GM20431 (cell line): ENCODE results near the gene SUCO.

ENCODE experiments used
- in situ Hi-C: fragments of 300-500 bp; cut with MseI, MboI; formaldehyde crosslinking; loops from one replicate; pipeline ENCODE4 v1.15.0; 2020; ENCODE audit warnings: low sequenced_read_pairs; ENCODE audit not compliant: unreplicated experiment

Gene SUCO

DNA sequence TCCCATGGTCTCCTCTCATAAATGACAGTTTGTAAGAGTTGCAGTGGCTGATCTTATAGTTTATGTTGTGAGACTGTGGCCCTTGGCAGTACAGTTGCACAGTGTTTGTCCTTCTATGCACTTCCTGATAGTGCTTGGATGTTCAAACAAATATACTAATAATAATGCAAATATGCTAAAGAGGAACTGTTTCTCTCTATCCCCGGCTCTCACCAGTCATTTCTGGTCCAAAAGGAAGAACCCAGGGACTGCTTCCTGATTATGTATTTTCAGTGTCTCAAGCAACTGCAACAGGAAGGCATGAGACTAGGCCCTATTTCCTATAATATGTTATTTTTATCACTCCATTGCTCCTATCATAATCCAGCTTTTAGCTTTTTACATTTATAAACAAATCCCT lies 17.0 kb upstream of the SUCO start:
- in situ Hi-C loops, result no loop called here

DNA sequence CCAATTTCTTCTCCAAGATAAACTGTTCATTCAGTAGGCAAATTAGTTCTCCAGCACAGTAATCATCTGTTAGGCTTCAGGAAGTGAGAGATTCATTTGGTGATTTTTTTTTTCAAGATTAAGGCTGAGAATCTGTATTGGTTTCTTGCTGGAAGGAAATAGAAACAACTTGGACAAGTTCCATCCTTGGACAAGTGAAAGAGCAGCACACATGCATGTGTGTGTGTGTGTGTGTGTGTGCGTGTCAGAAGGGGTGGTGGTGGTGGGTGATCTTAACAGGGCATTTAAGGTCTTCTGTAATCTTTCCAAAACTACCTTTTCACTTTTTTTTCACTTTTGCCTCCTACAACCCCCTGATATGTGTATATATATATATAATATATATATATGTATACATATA lies 15.9 kb upstream of the SUCO start:
- in situ Hi-C loops, result no loop called here

DNA sequence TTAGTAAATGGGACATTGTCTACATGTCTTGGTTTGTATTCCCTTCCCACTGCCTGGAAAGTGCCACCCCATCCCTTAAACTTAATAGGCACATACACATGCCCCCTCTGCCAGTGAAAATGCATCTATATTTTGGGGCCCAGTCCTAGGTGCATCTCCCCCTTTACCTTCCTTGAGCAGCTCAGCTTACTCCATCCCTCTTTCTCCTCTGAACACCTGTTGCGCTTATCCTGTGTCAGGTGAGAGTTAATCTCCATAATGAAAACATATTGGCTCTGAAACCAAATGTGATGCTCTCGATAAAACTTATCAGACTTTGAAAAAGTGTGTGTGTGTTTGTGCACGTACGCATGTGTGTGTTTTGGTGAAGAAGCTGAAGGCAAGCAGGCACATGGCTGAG lies 15.4 kb upstream of the SUCO start:
- in situ Hi-C loops, result no loop called here

DNA sequence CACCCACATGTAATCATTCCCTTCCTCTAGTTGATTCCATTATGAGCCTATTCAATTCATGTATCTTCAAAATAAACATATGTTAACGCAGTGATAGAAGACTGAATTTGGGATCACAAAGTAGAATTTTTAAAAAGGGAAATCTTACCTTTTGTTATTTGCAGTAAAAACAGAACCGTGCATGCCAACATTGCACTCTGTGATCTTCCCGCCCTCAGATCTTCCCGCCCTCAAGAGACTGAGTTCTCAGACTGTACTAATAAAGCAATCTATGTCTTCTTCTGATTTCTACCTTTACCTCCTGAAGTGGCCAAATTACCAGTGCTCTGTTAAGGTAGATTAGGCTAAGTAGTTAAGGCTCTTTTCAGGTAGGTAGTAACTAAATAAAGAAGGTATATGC lies 3.6 kb upstream of the SUCO start:
- in situ Hi-C loops, result no loop called here

DNA sequence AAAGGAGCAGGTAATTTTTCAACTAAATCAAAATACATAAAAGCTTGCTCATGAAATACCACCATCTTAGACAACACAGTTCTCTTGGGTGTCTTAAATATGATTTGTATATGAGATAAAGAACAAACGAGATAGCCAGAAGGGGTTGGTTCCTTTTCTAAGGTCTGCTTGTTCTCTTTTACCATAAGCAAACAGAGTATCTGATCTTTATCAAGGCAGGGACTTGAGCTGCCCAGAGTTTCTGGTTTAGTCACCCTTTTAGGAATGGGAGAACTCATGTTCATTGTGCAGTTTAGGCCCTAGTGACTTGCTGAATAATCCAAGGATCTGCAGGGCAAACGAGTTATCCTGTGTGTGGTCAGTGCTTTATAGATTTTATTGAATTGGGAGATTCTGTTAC lies 3.0 kb upstream of the SUCO start:
- in situ Hi-C loops, result no loop called here

DNA sequence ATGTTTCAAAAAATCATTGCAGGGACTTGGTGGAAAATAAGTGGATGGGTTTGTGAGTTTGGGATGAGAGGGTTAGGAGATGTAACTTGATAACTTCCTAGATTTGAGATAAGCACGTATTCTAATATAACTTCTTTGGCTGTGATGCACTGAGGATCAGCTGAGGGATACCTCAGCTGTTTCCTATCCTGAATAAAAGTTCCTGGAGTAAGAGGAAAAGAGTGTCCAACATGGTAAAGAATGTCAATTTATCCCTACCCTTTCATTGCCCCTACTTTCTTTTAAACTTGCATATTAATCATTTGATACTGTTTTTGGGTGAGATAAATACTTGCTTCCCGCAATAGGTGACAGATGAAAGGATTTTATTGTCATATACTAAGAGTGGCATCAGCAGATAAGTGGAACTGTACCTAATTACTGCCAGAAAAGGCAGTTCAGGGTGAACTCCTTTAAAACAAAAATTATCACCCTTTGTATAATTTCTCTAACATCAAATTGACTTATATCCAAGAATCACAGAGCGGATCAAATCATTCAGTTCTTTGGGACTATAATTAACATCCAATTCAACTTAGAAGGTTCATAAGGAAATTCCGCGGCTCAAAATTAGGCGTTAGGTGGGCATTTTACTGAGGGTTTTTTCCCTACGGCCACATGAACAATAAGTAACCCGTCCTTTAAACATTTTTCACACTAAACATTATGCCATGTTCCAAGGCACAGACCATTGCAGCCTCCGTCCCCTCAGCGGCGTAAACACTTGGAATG lies 1.4 kb upstream of the SUCO start:
- in situ Hi-C loops, result no loop called here

DNA sequence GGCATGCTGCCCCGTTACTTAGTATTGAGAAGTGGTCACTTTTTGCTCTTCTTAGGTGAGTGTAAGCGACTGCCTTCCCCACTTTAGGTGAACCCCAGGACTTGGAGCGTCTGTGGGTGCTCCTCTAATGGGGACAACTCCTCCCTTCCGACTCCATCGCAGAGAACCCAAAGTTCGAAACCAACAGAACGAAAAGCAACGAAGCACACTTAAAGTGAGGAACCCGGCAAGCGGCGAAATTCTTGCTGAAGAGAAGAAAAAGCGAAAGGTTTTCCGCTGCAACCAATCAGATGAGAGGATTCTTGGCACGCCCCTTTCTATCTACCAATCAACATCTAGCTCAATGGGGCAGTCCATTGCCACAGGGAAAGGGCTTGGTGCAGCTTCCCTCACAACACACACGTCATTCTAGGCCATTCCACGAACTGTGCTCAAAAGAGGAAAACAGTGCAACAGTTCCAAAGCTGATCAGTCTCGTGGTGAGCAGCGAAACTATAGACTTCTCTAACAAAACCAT lies 709 bp upstream of the SUCO start:
- in situ Hi-C loops, result no loop called here

DNA sequence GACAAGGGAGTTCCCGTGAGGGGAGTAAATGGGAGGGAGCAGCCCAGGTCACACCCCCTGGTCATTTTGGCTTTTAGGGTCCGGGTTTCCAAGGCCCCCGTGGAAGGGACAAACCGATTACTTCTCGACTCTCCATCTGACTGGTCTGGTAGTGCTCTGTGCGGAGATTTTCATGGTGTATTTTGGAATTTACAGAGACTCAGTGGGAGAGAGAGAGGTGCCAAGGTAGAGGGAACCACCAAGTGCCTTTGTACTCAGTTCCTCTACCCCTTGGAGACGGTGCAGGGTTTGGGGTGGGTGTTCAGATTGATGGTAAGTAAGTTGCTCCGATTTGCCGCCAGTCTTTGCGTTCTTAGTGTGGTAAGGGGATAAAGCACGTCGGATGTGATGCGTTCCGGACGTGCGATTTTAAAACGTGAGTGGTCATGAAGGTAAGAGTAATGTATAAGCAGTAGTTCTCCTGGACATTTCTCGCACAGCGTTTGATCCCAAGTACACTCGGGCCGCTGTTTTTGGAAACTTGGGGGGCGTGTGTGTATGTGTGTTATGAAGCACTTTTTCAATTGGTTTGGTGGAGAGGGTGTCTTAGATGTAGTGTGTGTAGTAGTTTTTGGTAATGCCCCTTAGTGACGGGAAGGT lies 682 bp downstream of the SUCO start:
- in situ Hi-C loops, result no loop called here

DNA sequence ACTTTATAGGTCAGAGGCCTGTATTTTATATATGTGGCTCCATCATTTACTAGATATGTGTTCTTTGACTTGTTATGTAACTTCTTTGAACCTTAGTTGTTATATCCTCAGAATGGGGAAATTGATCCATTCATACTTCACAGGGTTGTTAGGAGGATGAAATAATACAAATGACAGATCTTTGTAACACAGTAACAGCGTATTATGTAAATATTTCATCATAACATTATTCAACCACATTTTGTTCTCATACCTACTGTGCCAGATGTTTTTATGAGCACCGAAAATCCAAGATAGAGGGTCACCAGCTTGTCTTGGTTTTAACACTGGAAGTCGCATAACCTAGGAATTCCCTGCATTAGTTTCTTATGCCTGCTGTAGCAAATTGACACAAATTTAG lies 3.3 kb downstream of the SUCO start:
- in situ Hi-C loops, result no loop called here

DNA sequence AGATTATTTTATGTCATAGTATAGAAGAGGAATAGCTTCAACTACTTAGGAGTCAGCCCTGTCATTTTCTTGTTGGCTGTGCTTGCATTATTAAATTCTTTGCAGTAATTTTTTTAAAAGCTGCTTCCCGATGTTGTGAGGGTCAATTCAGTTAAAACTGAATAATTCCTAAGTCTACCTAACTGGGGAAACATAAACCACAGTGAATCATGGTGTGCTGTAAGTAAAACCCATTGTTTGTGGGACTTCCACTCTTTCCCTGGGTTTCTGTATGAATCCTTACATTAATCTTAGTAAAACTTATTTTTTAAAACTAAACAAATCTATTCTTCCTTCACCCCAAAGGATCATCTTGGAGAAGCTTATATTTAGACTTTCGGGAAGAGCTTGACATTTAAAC lies 4.4 kb downstream of the SUCO start:
- in situ Hi-C loops, result no loop called here

DNA sequence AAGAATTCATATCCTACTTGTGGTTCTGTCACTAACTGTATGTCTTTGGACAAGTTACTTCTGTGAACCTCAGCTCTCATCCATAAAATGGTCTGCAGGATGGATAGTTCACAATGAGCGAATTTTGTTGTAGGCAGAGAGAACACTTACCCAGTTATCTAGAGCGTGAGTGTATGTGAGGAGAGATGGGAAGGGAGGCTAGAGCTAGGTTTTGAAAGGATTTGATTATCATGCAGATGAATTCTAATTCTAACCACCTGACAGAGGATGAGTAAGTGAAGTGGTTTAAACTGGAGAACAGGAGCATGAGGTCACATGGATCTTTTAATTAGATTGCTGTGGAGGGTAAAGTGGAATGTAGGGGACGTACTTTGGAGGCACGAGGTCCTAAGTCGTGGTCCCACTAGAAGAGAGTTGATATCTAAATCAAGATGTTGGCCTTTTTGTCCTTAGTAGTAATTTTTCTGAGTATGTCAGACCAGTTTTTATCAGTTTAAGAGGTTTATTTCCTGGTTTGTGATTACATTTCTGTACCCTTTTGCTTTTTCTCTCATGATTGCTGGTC lies 5.0 kb downstream of the SUCO start:
- in situ Hi-C loops, result no loop called here

DNA sequence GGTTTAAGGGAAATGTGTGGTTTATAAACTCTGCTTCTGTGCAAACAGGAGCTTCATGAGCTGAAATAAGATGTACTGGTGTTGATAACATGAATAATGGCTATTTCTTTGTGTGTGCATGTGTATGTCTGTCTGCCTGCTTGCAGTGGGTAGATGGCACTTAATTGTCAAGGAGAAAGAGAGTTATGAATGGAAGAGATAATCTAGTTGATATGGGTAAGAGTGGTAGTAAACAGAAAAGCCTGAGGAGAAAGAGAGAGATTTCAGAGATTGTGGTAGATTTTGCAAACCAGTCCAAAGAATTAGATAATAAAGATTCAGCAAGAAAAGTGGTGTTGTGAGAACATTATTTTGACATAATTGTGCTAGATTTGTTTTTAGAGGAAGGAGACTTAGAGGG lies 7.7 kb downstream of the SUCO start:
- in situ Hi-C loops, result no loop called here

DNA sequence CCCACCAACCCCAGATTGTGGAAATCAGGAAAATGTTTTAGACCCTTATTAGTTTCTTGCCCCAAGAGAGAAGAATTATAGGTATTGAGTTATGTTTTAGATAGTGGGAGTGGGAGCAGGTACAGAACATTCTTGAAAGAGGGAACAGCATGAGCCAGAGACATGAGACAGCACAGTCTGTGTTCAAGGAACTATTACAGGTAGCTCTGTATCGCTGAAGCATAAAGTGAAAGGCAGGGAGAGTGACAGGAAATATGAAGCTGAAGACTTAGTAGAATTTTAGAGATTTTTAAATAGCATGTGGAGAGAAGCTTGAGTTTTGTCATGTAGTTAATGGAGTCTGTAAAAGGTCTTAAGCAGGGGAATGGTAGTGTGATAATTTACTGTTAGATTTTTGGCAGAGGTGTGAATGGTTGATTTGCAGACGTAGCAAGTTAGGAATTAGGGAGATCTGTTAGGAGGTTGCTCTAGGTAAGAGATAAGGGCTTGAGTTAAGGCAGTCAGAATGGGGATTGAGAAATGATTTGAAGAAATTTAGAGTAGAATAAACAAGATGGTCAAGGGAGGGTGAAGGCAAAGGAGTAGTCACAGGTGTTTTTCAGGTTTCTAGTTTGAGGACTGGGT lies 11.6 kb downstream of the SUCO start:
- in situ Hi-C loops, result no loop called here

DNA sequence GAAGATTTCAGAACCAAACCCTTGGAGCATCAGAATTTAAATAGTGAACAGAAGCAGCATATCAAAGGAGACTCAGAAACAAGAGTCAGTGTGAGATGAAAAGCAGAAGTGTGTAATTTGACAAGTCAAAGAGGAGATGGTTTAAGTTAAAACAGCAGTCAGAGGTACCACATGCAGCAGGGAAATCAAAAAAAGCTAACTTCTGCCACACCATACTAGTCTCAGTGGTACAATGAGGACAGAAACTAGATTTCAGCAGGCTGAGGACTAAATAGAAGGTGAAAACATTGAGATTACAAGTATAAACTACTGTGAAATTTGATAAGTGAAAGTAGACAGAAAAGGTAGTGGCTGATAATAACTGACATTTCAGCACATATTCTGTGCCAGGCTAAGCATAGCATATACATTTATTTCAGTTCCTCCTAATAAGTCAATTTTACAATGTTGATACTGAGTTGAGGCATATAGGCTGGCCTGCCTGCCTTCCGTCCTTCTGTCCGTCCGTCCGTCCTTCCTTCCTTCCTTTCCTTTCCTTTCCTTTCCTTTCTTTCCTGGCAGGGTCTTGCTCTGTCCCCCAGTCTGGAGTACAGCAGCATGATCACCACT lies 12.6 kb downstream of the SUCO start:
- in situ Hi-C loops, result no loop called here

DNA sequence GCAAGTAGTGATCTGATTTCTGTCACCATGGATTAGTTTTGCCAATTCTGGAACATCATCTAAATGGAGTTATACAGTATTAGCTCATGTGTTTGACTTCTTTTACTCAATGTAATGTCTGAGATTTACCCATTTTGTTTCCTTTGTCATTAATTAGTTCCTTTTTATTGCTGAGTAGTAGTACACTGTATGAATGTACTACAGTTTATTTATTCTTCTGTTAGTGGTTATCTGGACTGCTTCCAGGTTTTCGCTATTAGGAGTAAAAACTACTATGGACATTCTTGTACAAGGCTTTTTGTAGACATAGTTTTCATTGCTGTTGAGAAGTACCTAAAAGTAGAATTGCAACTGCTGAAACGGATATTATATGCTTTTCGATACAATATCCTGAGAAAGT lies 14.1 kb downstream of the SUCO start:
- in situ Hi-C loops, result no loop called here

DNA sequence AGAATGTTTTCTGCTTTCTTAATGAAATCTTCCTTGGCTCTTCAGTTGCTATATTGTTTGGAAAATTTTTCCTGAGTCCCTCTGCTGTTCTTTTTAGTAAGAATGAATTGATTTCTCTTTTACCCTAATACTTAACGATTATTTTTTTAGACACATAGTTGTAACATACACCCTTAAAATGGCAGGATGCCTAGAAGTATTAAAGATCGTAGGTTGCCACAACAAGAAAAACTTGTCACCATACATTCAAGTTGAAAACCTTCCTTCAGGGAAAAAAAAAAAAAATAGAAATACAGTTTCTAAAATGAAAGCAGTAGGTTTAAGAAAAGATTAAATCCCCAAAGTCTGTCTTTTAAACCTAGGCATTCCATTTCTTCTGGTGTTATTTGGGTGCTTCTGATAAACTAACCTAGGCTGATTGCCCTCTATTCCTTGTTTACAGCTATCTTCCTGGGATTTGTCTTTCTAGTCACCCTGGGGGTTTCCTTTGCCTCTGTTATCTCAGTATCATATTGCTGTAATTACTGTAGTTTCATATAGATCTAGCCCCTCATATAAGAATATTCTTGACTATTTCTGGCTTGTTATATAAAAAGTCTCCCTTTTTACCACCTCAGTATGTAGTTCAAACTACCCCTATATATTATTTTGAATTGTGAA lies 16.8 kb downstream of the SUCO start:
- in situ Hi-C loops, result no loop called here

DNA sequence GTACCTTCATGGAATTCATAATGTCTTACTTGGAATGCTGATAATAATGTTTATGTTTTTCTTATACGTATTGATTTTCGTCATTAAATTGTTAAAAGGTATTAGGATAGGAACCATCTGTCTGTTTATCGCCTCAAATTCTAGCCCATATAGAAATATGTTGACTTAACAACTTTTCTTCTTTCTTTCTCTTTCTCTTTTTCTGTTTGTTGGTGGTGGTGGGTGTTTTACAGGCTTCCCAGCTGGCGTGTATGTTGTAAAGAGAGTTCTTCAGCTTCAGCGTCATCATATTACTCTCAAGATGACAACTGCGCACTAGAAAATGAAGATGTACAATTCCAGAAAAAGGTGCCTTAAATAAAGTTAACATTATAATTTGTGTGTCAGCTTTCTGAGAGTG lies 18.3 kb downstream of the SUCO start:
- in situ Hi-C loops, result no loop called here

DNA sequence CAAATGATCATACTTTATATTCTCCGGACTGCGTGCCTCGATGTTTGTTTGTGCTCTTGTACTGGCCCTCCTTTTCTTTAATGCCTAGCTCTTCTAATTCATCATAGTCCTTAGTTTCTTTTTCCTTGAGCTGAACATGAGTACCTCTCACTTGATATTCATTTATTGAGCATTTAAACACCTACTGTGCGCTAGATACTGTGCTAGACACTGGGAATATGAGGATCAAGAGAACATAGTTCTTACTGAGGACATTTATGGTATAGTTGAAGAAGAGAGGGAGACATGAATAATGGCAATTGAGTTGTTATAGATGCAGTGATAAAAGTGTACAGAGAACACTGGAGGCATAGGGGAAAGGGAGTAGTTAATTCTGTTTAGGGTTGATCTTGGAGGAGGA lies 22.0 kb downstream of the SUCO start:
- in situ Hi-C loops, result no loop called here

DNA sequence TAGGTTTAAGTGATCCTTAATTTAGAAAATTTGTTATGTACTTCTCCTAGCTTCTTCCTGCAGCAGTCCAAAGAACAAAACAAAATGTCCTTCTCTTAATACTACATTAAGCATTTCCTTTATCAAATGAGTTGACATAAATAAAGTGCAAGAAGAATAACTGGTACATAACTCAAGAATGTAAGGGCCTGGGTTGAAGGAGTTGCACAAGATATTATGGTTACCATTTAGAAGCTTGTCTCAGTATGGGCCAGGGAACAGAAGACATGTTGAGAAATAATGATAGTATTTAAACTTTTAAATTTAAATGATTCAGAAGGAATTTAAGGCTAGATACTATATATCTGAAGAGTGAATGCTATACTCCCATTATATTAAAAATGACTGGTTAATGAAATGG lies 23.5 kb downstream of the SUCO start:
- in situ Hi-C loops, result no loop called here

DNA sequence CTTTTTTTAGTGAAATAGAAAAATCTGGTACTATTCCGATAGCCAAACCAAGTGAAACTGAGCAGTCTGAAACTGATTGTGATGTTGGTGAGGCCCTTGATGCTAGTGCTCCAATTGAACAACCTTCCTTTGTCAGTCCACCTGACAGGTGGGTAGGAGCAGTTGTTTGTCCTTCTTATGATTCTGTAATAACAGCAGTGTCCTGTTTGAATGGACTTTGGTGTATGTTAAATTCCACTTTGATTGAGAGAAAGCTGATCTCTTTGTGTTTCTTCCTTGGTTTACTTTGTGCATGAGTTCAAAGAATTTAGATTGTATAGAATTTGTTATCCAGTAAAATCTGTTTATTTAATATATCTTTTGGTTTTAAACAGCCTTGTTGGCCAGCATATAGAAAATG lies 24.3 kb downstream of the SUCO start:
- in situ Hi-C loops, result no loop called here
